Jurkat, Clone E6-1 (cell line): ENCODE measurements around the gene FDX1. TPM values are rescaled to one million over a fixed set of nuclear protein-coding genes. Genes with fewer than 3 reads are reported as not detected.
"Not testable (repeated sequence)": the region's sequence is repeated elsewhere in the genome, so short reads cannot be mapped to it uniquely, and the experiment has no call there.

ENCODE experiments used
- DNase-seq: peaks from one replicate; pipeline ENCODE4 v3.0.0-alpha.2; 2011; ENCODE audit warnings: low read depth, low spot score
- H3K4me3 ChIP-seq: 2 replicates; pipeline ENCODE4 v1.5.1; 2011; ENCODE audit warnings: mild to moderate bottlenecking, low read length, control low read depth, moderate library complexity
- polyA plus RNA-seq: library from polyadenylated mRNA; unstranded; fragments of >200 nt; gene quantifications from one replicate; pipeline ENCODE4 v1.2.1, GENCODE V29; 2012; ENCODE audit warnings: missing spikeins; ENCODE audit not compliant: insufficient read length, insufficient read depth

Gene FDX1, protein sequence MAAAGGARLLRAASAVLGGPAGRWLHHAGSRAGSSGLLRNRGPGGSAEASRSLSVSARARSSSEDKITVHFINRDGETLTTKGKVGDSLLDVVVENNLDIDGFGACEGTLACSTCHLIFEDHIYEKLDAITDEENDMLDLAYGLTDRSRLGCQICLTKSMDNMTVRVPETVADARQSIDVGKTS
- 12.9 TPM for polyA plus RNA-seq

DNA sequence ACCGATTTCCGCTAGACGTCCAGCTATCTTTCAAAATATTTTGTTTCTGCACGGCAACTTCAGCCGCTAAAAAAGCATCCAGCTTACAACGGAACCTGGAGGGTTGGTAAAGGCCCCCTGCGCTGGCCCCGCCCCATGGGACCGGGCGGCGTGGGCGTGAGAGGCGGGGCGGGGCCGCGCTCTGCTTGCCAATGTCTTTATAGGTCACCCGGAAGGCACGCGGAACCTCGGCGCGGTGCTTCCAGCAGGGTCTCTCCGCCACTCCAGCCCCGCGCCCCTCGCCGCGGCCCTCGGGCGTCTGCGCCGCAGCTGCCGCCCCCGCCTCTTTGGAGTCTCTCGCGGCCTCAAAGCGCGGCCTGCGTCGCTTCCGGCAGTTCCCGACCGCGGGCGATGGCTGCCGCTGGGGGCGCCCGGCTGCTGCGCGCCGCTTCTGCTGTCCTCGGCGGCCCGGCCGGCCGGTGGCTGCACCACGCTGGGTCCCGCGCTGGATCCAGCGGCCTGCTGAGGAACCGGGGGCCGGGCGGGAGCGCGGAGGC lies at the start of gene FDX1:
Gene FDX1 (plus strand): TSS at position 218 of the 536 bp plus-strand sequence. CDS start 173 bp downstream, at position 391.
- DNase-seq = peak; percentile 80
- H3K4me3 ChIP-seq = peak within 1 kb of the TSS; percentile 84

DNA sequence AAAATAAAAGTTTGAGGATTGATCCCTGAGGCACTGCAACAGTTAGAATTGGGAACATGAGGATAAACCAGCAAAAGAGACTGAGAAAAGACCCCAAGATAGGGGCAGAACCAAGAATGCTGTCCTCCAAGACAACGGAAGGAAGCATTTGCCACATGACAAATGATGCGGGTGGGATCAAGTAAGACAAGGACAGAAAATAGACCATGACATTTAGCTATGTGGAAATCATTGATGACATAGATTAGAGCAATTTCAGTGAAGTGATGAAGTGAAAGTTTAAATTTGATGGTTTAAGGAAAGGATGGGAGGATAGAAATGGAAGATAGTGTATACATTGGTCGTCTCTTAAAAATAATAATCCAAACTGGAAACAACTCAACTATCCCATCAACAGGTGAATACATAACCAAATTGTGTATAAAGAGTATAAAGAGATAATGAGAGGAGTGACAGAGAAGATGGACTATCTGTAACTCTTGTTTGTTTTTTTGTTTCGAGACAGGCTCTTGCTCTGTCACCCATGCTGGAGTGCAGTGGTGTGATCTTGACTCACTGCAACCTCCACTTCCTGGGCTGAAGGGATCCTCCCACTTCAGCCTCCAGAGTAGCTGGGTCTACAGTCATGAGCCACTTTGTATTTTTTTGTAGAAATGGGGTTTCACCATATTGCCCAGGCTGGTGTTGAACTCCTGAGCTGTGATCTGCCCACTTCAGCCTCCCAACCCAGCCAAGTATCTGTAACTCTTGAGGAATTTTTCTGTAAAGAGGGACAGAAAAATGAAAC lies 48.7 kb upstream of the FDX1 start:
- no peak for DNase-seq
- no peak overlapping the region for H3K4me3 ChIP-seq

DNA sequence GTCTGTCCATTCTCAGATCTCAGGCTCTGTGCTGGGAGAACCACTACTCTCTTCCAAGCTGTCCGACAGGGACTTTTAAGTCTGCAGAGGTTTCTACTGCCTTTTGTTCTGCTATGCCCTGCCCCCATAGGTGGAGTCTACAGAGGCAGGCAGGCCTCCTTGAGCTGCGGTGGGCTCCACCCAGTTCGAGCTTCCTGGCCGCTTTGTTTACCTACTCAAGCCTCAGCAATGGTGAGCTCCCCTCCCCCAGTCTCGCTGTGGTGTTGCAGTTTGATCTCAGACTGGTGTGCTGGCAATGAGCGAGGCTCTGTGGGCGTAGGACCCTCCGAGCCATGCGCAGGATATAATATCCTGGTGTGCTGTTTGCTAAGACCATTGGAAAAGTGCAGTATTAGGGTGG lies 41.5 kb upstream of the FDX1 start:
- not testable (repeated sequence) for H3K4me3 ChIP-seq
- DNase-seq = peak; percentile 21

DNA sequence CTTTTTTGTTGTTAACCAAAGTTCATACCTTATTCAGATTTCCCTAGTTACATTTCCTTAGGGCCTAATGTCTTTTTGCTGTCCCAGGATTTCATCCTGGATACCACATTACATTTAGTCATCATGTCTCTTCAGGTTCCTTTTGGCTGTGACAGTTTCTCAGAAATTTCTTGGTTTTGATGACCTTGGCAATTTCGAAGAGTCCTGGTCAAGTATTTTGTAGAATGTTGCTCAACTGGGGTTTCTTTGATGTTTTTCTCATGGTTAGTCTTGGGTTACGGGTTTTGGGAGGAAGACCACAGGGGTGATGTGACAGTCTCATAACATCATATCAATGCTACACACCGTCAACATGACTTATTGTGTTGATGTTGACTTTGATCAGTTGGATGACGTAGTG lies 39.8 kb upstream of the FDX1 start:
- no peak overlapping the region for H3K4me3 ChIP-seq
- DNase-seq = no peak

DNA sequence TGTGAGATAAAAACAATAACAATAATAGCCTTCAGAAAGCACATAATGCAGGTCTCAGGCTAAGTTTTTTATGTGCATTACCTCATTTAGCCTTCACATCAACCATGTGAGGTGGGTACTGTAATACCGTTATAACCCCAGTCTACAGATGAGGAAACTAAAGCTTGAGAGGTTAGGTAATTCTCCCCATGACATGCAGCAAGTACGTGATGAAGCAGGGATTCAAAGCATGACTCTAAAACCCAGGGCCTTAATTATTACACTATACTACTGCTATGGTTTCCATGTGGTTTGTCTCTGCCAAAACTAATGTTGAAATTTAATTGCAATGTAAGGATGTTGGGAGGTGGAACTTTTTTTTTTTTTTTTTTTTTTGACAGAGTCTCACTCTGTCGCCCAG lies 37.7 kb upstream of the FDX1 start:
- H3K4me3 ChIP-seq = no peak overlapping the region
- DNase-seq = no peak

DNA sequence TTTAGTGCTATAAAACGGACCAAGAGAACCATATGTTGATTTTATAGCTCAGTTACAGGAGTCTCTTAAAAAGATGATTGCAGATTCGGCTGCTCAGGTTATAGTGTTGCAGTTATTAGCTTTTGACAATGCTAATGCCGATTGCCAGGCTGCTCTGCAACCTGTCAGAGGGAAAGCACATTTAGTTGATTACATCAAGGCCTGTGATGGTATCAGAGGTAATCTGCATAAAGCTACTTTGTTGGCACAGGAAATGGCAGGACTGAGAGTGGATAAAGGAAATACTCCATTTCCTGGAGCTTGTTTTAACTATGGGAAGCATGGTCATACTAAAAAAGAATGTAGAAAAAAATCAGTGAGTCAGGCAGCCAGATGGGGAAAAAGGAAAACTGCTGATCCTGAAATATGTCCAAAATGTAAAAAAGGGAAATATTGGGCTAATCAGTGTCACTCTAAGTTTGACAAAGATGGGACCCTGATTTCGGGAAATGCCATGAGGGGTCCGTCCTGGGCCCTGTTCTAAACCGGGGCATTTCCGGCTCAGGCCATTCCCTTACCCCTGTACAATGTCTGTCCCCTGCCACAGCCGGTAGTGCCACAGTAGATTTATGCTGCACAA lies 32.0 kb upstream of the FDX1 start:
- DNase-seq, H3K4me3 ChIP-seq: not testable (repeated sequence)

DNA sequence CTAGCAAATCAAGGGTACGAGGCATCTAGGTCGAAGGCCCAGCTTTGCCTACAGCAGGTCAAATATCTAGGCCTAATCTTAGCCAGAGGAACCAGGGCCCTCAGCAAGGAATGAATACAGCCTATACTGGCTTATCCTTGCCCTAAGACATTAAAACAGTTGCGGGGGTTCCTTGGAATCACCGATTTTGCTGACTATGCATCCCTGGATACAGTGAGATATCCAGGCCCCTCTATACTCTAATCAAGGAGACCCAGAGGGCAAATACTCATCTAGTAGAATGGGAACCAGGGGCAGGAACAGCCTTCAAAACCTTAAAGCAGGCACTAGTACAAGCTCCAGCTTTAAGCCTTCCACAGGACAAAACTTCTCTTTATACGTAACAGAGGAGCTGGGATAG lies 26.2 kb upstream of the FDX1 start:
- DNase-seq, H3K4me3 ChIP-seq: not testable (repeated sequence)

DNA sequence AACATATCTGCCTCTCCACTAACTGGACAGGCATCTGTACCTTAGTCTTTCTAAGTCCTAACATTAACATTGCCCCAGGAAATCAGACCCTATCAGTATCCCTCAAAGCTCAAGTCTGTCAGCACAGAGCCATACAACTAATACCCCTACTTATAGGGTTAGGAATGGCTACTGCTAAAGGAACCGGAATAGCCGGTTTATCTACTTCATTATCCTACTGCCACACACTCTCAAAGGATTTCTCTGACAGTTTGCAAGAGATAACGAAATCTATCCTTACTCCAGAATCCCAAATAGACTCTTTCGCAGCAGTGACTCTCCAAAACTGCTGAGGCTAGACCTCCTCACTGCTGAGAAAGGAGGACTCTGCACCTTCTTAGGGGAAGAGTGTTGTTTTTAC lies 24.1 kb upstream of the FDX1 start:
- DNase-seq, H3K4me3 ChIP-seq: not testable (repeated sequence)

DNA sequence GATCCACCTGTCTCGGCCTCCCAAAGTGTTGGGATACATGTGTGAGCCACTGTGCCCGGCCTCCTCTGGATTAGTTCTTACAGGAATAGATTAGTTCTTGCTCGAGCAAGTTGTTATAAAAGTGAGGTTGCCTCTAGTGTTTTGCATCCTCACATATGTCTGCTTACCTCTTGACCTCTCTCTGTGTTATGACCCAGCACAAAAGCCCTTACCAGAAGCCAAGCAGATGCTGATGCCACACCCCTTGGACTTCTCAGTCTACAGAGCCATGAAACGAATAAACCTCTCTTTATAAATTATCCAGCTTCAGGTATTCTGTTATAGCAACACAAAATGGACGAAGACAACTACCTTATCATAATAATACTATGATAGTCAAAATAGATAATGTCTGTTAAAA lies 22.4 kb upstream of the FDX1 start:
- H3K4me3 ChIP-seq = no peak overlapping the region
- DNase-seq = no peak

DNA sequence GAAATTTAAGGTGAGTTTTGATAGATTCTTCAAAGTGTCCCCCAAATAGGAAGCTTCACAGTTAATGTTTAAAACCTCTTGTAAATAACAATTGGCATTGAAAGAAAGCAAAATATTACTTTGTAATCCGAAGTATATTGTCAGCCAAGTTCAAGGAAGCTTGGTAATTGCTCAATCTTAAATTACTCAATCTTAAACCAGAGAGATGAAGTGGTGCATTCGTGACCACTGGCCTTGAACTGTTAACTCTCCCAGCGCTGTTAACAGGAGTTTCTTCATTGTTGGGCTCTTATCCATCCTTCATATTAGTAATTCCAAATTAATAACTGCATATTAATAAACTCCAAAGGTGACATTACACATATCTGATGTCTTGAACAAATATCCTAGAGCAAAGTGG lies 20.6 kb upstream of the FDX1 start:
- DNase-seq = no peak
- H3K4me3 ChIP-seq = no peak overlapping the region

DNA sequence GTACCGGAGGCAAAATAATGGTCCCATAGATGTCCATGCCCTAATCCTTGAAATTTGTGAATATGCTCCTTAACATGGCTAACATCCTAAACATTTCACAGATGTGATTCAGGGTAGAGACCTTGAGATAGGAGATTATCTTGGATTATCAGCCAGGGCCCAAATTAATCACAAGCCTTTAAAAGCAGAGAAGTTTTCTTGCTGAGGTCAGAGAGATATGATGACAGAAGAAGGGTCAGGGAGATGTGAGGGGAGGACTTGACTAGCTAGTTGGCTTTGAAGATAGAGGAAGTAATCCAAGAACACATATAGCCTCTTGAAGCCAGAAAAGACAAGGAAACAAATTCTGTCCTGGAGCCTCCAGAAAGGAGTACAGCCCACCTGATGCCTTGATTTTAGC lies 19.1 kb upstream of the FDX1 start:
- DNase-seq = no peak
- H3K4me3 ChIP-seq = no peak overlapping the region

DNA sequence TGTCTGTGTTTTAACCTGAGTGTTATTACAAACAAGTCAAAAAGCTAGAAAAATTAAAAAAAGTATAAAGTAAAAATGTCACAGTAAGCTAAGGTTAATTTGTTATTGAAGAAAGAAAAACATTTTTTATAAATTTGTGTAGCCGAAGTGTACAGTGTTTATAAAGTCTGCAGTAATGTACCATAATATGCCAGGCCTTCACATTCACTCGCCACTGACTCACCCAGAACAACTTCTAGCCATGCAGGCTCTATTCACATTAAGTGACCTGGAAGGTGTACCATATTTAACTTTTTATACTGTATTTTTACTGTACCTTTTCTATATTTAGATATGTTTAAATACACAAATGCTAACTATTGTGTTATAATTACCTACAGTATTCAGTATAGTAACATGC lies 14.7 kb upstream of the FDX1 start:
- H3K4me3 ChIP-seq = no peak overlapping the region
- no peak for DNase-seq

DNA sequence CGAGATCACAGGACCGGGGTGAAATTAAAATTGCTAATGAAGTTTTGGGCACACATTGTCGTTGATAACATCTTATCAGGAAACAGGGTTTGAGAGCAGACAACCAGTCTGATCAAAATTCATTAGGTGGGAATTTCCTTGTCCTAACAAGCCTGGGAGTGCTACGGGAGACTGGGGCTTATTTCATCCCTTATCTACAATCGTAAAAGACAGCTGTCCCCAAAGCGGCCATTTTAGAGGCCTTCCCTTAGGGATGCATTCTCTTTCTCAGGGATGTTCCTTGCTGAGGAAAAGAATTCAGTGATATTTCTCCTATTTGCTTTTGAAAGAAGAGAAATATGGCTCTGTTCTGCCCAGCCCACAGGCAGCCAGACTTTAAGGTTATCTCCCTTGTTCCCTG lies 8.1 kb upstream of the FDX1 start:
- DNase-seq, H3K4me3 ChIP-seq: not testable (repeated sequence)

DNA sequence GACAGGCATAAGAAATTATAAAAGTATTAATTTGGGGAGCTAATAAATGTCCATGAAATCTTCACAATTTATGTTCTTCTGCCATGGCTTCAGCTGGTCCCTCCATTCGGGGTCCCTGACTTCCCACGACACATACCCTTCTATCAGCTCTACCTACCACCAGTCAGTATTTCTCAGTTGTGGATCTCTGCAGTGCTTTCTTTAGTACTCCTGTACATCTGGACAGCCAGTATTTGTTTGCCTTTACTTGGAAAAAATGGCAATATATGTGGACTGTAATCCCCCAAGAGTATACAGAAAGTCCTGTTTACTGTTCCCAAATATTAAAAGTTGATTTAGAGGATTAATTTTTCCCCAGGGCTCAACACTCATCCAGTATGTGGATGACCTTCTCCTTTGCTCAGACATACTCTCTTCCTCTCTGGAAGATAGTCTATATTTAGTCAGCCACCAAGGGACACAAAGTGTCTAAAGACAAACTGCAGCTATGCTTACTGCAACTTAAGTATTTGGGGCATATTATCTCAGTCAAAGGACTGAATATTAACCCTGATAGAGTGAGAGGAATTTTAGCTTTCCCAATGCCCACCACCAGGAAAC lies 7.3 kb upstream of the FDX1 start:
- H3K4me3 ChIP-seq = no peak overlapping the region
- no peak for DNase-seq

DNA sequence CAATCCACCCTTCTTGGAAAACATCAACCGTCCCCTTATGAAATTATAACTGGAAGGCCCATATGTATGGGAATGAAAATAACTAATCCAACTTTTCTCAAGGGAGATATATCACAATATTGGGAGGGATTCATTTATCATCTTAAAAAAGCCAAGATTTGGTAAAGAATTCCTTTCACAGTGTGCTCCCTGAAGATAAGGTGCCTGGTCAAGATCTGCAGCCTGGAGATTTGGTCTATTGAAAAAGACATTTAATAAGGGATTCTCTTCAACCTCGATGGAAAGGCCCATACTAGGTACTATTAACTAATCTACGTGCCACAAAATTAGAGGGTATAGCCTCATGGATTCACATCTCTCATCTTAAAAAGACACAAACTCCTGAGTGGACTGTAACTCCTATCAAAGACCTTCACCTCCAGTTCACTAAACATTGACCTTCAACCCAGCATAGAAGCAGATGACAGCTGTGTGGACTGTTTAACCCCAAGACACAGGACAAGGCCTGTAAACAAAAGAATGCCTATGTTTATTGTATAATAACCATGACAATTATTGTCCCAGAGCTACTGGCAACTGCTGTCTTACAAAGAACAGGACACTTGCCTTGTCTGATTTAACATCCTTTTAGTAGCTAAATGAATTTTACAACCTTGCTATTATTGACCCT lies 4.8 kb upstream of the FDX1 start:
- DNase-seq = no peak

DNA sequence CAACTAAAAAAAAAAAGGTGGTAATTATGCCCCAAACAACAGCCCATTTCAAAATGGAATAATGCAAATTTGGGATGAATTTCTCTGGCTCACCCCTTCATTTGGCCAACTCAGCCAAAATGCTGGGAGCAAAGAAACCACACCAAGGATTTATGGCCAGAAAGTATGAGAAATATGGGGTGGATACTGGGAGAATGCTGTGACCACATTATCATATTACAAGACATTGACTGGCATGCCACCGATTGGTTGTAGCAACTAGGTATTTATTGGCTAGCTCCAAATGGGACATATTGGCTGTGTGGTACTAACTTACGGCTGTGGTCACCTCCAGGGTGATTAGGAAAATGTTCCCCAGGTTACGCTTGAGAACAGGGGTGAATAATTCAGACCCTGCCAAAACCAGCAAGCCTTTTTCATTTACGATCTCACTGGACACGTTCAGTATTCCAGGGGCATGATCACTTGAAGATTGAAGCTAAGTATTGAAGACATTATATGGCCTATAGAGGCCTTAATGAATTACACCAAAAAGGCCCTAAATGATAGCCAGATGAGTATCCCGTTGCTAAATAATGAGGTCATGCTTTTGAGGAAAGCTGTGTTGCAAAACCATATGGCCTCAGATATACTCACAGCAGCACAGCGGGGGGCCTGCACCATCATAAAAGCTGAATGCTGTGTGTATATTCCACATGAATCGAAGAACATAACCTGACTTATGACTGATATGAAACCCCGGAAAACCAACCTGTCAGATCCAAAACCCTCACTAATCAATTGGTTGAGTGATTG lies 3.8 kb upstream of the FDX1 start:
- no peak for DNase-seq
- H3K4me3 ChIP-seq = no peak overlapping the region

More for the DNA sequence above, 4.8 kb upstream of the FDX1 start:
- H3K4me3 ChIP-seq = no peak overlapping the region

DNA sequence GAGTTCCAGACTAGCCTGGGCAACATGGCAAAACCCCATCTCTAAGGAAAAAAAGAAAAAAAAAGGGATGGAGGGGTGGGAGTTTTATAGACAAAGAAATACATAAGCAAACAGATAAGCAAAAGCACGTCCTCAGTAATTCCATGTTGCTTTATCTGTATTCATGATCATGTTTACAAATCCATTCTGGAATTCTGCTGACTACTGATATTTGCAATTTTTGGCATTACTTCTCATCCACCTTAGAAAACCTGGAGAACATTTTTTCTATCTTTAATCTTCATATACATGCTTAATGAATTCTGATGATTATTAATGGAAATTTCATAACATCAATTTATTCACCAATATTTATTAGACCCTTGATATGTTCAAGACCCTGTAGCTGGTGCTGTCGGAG lies 1.7 kb upstream of the FDX1 start:
- DNase-seq = no peak

DNA sequence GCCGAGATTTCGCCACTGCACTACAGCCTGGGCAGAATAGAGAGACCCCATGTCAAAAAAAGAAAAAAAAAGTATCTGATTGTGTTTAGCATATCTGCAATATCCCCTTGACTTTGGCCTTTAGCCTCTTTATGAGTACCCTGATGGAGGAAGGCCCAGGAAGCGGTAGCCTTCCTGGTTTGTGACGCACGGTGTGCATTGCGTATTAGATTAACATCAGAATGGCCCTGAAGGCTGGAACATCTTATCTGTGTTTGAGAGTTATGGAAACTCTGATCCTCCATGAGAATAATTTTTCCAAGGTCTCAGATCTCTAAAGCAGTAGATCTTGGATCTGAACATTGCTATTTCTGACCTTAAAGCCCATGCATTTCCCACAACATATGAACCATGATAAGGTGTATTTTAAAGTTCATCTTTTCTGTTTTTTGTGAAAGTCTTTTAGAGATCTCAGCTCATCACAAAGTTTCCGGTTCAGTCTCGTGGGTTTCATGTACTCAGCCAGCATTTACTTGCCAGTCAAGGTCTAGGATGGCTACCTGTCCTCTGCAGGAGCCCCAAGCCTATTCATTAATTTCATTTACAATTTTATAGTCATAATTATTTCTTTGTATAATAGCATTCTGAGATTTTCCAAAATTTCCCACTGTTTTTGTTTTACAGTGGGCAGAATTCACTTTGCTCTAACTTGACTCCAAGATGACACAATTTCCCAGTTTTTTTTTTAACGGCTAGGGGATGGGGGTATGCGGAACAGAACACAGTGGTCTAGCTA lies 605 bp upstream of the FDX1 start:
- H3K4me3 ChIP-seq = peak overlapping the region; percentile 84
- no peak for DNase-seq

More for the DNA sequence above, 1.7 kb upstream of the FDX1 start:
- no peak overlapping the region for H3K4me3 ChIP-seq
